ENCODE results near the gene ACTN3.

ACTN3 gene

DNA sequence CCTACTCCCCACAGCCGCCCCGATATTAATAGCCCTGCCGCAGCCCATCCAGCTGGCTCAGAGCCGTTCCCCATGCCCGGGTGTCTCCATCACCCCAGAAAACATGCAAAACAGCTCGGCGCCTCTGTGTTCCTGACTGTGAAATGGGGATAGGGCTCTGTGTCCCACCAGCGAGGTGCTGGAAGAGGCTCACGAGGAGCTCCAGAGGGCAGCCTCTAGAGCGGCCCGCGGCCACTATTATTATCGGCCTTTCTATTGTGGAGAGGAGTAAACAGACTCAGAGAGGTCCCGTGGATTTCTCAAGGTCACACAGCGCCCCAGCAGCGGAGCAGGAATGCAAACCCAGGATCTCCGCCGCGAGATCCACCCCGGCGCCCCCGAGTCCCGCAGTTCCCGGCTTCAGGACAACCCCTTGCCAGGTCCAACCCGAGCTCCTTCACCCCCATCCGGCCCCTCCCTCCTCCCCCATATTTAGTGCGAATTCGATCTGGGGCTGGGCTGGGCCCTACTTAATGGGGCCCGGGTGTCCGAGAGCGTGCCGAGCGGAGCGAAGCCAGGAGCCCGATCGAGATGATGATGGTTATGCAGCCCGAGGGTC is at the start of gene ACTN3:
ACTN3 (plus strand) TSS at position 536 of the 598 bp plus-strand sequence; CDS start at position 571, 35 bp downstream.
- H3K27me3 ChIP-seq (ENCODE audit: control insufficient read depth, insufficient read depth, low read length) = no peaks in the 10 kb centered on the region
- H3K9ac ChIP-seq = peak within 1 kb of the TSS; percentile 61
- no peaks in the 10 kb centered on the region for H3K36me3 ChIP-seq (ENCODE audit: control insufficient read depth, insufficient read depth, low read length)
- peak within 1 kb of the TSS; percentile 87 for H3K4me2 ChIP-seq (ENCODE audit: low read length)
- H3K79me2 ChIP-seq = no peaks in the 10 kb centered on the region
- H3K4me1 ChIP-seq = peaks cover 6% of the 10 kb centered on the region
- TF ChIP-seq CTCF (IDR thresholded peaks at IDR 0.05) = no peak
- peak within 1 kb of the TSS; percentile 51 for H3K27ac ChIP-seq
- H3K4me3 ChIP-seq (ENCODE audit: low read depth, low read length) = peak within 1 kb of the TSS; percentile 61
- H2AFZ ChIP-seq = peak within 1 kb of the TSS; percentile 87
- no peaks in the 10 kb centered on the region for H3K9me3 ChIP-seq (ENCODE audit: control insufficient read depth, low read length)

GRCh38 chr11:66497206-66497605 is 49.5 kb upstream of the ACTN3 start:
- H3K4me2 ChIP-seq (ENCODE audit: low read length) = no peak overlapping the region
- no peaks in the 10 kb centered on the region for H3K9me3 ChIP-seq (ENCODE audit: control insufficient read depth, low read length)
- H3K27me3 ChIP-seq (ENCODE audit: control insufficient read depth, insufficient read depth, low read length) = no peaks in the 10 kb centered on the region
- no peak overlapping the region for H3K4me3 ChIP-seq (ENCODE audit: low read depth, low read length)
- no peak overlapping the region for H3K27ac ChIP-seq
- H3K9ac ChIP-seq = no peak overlapping the region
- H3K36me3 ChIP-seq (ENCODE audit: control insufficient read depth, insufficient read depth, low read length) = no peaks in the 10 kb centered on the region
- no peaks in the 10 kb centered on the region for H3K4me1 ChIP-seq
- no peak overlapping the region for H2AFZ ChIP-seq
- no peak for TF ChIP-seq CTCF (IDR thresholded peaks at IDR 0.05)
- H3K79me2 ChIP-seq = no peaks in the 10 kb centered on the region

DNA sequence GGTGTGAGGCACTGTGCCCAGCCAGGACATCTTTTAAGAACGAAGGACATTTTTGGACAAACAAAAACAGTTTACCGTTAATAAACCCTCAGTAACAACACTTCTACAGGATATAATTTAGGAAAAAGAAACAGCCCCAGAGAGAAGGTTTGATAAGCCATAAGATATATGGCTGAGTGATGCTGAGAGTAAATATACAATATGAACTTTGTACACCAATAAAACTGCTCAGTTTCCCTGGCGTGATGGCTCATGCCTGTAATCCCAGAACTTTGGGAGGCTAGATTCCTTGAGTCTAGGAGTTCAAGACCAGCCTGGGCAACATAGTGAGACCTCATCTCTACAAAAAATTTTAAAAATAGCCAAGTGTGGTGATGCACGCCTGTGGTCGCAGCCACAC is 48.2 kb upstream of the ACTN3 start:
- Histone ChIP-seq H3K36me3 (ENCODE audit: control insufficient read depth, insufficient read depth, low read length) (no peaks in the 10 kb centered on the region), H2AFZ (no peak overlapping the region), H3K4me1 (no peaks in the 10 kb centered on the region), H3K9me3 (ENCODE audit: control insufficient read depth, low read length) (no peaks in the 10 kb centered on the region), H3K27ac (no peak overlapping the region), H3K4me2 (ENCODE audit: low read length) (no peak overlapping the region), H3K27me3 (ENCODE audit: control insufficient read depth, insufficient read depth, low read length) (no peaks in the 10 kb centered on the region), H3K79me2 (no peaks in the 10 kb centered on the region), H3K4me3 (ENCODE audit: low read depth, low read length) (no peak overlapping the region), H3K9ac (no peak overlapping the region)
- TF ChIP-seq CTCF (IDR thresholded peaks at IDR 0.05) = no peak

DNA sequence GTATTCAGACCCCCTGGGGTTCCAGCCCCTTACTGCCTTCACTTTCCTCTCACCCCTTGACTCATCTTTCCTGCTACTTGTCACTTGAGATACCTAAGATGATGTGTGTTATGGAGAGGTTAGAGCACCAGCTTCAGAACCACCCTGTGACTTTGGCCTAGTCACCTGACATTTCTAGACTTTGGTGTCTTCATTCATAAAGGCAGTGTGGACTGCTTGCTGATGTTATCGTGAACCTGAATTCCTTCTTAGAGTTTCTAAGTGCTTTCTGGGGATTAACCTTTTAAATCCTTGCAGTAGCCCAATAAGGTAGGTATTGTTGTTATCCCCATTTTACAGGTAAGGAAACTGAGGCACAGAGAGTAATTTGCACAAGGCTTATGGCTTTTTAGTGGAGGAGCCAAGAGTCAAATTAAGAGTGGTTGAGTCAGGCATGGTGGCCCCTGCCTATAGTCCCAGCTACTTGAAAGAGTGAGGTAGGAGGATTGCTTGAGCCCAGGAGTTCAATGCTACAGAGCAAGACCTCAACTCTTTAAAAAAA is 41.4 kb upstream of the ACTN3 start:
- Histone ChIP-seq H2AFZ (no peak overlapping the region), H3K36me3 (ENCODE audit: control insufficient read depth, insufficient read depth, low read length) (no peaks in the 10 kb centered on the region), H3K27me3 (ENCODE audit: control insufficient read depth, insufficient read depth, low read length) (no peaks in the 10 kb centered on the region), H3K4me1 (no peaks in the 10 kb centered on the region), H3K9me3 (ENCODE audit: control insufficient read depth, low read length) (no peaks in the 10 kb centered on the region), H3K27ac (no peak overlapping the region), H3K79me2 (peaks cover 3% of the 10 kb centered on the region), H3K4me2 (ENCODE audit: low read length) (no peak overlapping the region), H3K9ac (no peak overlapping the region), H3K4me3 (ENCODE audit: low read depth, low read length) (no peak overlapping the region)
- TF ChIP-seq CTCF (IDR thresholded peaks at IDR 0.05) = no peak

- Histone ChIP-seq H3K4me1 (no peaks in the 10 kb centered on the region), H3K79me2 (peaks cover 9% of the 10 kb centered on the region), H3K4me3 (ENCODE audit: low read depth, low read length) (no peak overlapping the region), H3K27ac (no peak overlapping the region), H3K9ac (no peak overlapping the region), H3K36me3 (ENCODE audit: control insufficient read depth, insufficient read depth, low read length) (no peaks in the 10 kb centered on the region), H3K4me2 (ENCODE audit: low read length) (no peak overlapping the region), H3K9me3 (ENCODE audit: control insufficient read depth, low read length) (no peaks in the 10 kb centered on the region), H2AFZ (no peak overlapping the region), H3K27me3 (ENCODE audit: control insufficient read depth, insufficient read depth, low read length) (no peaks in the 10 kb centered on the region)
- TF ChIP-seq CTCF (IDR thresholded peaks at IDR 0.05) = no peak
Observed at GRCh38 chr11:66509131-66509561, 37.6 kb upstream of the ACTN3 start.

All from parathyroid adenoma (tissue), 2 donors.